Hepatocyte (in vitro differentiated cells): Measurements from ENCODE around the gene SLC22A8. TPM values are rescaled to one million over a fixed set of nuclear protein-coding genes. Genes with fewer than 3 reads are reported as not detected.

Source experiments
- DNase-seq: peaks from one replicate; pipeline ENCODE4 v3.0.0-alpha.2; 2016; ENCODE audit warnings: low spot score
- H2AFZ ChIP-seq: fragments of 200-600 bp; sonication (generic); 2 replicates; pipeline ENCODE4 v1.6.0; 2016; ENCODE audit warnings: antibody characterized with exemption, mild to moderate bottlenecking
- H3K27ac ChIP-seq: fragments of 200-600 bp; sonication (generic); 2 replicates; pipeline ENCODE4 v1.5.1; 2016; ENCODE audit warnings: mild to moderate bottlenecking
- H3K27me3 ChIP-seq: fragments of 200-600 bp; sonication (generic); 2 replicates; pipeline ENCODE4 v1.6.1; 2016
- H3K36me3 ChIP-seq: fragments of 200-600 bp; sonication (generic); replicated peaks from 2 replicates; pipeline ENCODE4 v1.5.1; 2016; ENCODE audit warnings: low read depth; ENCODE audit not compliant: insufficient read depth
- H3K4me1 ChIP-seq: fragments of 200-600 bp; sonication (generic); 2 replicates; pipeline ENCODE4 v1.5.1; 2016; ENCODE audit warnings: mild to moderate bottlenecking, moderate library complexity; ENCODE audit not compliant: insufficient read depth
- H3K4me2 ChIP-seq: fragments of 200-600 bp; sonication (generic); 2 replicates; pipeline ENCODE4 v1.6.0; 2016
- H3K4me3 ChIP-seq: fragments of 200-600 bp; sonication (generic); 2 replicates; pipeline ENCODE4 v1.5.1; 2016; ENCODE audit warnings: mild to moderate bottlenecking
- H3K79me2 ChIP-seq: fragments of 200-600 bp; sonication (generic); 2 replicates; pipeline ENCODE4 v1.6.0; 2017; ENCODE audit warnings: mild to moderate bottlenecking
- H3K9me2 ChIP-seq: fragments of 200-600 bp; sonication (generic); replicated peaks from 2 replicates; pipeline ENCODE4 v1.6.0; 2017; ENCODE audit warnings: mild to moderate bottlenecking; ENCODE audit not compliant: insufficient read depth
- H3K9me3 ChIP-seq: fragments of 200-600 bp; sonication (generic); 2 replicates; pipeline ENCODE4 v1.5.1; 2016; ENCODE audit warnings: low read depth, mild to moderate bottlenecking
- H4K20me1 ChIP-seq: fragments of 200-600 bp; sonication (generic); 2 replicates; pipeline ENCODE4 v1.6.0; 2016; ENCODE audit warnings: mild to moderate bottlenecking; ENCODE audit not compliant: insufficient read depth, poor library complexity, severe bottlenecking
- EZH2 ChIP-seq: fragments of 200-600 bp; sonication (generic); IDR thresholded peaks from 2 replicates; pipeline ENCODE4 v1.6.1; 2016; ENCODE audit warnings: antibody characterized with exemption, mild to moderate bottlenecking, borderline replicate concordance
- EZH2phosphoT487 ChIP-seq: fragments of 200-600 bp; sonication (generic); IDR thresholded peaks from one replicate; pipeline ENCODE4 v1.6.1; 2018; ENCODE audit warnings: antibody characterized with exemption, mild to moderate bottlenecking, low read depth, moderate library complexity; ENCODE audit not compliant: unreplicated experiment, severe bottlenecking
- WGBS: methylation state at CpG from one replicate; pipeline ENCODE4 v1.1.6; 2016; ENCODE audit warnings: low lambda C conversion rate; ENCODE audit errors: missing lambda C conversion rate; 5-methylcytosine and 5-hydroxymethylcytosine counted together
- polyA plus RNA-seq: library from polyadenylated mRNA; unstranded; fragments of >200 nt; fragmentation: Nextera tagmentation; extraction: Ambion mirVana; gene quantifications from 2 replicates; pipeline ENCODE4 v1.2.1, GENCODE V29; 2016
- total RNA-seq: library from RNA; depleted of rRNA; stranded (reverse); fragments of >200 nt; gene quantifications from 2 replicates; pipeline ENCODE4 v1.2.3, GENCODE V29; 2014
- TF ChIP-seq, protein P1 (sequence below): fragments of 200-600 bp; sonication (generic); IDR thresholded peaks from 2 replicates; pipeline ENCODE4 v1.5.1; 2016; ENCODE audit warnings: antibody characterized with exemption, mild to moderate bottlenecking; ENCODE audit not compliant: poor library complexity

SLC22A8 gene
- total and polyA plus RNA-seq, 2 experiments from 2014 or later = 0.41 TPM; not detected in 1

DNA sequence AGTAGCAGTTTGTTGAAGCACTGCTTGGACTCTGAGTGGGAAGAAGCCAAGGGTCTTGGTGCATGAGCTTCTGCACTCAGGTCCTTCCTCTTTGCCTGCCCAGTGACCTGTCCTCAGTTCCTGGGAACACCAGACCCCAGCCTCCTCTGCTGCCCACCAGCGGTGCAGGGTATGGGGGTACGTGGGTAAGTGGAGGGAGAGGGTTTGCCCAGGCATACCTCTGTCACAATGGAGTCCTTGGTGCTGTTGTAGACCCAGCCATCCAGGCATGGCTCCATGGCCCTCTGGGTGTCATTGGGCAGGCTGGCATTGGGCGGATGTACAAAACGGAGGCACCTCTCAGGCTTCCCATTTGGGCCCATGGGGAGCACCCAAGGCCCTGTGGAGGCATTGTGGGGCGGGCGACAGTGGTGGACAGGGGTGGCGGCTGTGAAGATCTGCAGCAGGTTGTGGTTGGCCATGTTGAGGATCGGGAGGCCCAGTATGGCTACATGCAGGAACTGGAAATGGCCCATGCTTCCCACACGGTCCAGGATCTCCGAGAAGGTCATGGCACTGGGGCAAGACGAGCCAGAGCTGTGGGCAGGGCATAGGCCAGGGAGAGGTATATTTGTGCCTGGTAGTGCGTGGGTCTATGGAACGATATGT is 1.1 kb downstream of the SLC22A8 start:
- no peaks in the 10 kb centered on the region for H3K79me2 ChIP-seq
- peaks cover 8% of the 10 kb centered on the region for H3K4me1 ChIP-seq
- H3K9me2 ChIP-seq = no peaks in the 10 kb centered on the region
- H3K36me3 ChIP-seq = no peaks in the 10 kb centered on the region
- no peak overlapping the region for H3K4me3 ChIP-seq
- whole genome bisulfite sequencing = 93% methylated on average over 13 of the region's 13 CpGs
- no peak overlapping the region for H3K27ac ChIP-seq
- no peak for DNase-seq
- no peak overlapping the region for H2AFZ ChIP-seq
- no peaks in the 10 kb centered on the region for H4K20me1 ChIP-seq
- no peaks in the 10 kb centered on the region for H3K27me3 ChIP-seq
- H3K9me3 ChIP-seq = no peaks in the 10 kb centered on the region
- H3K4me2 ChIP-seq = no peak overlapping the region
- TF ChIP-seq EZH2phosphoT487 = no peak
- TF ChIP-seq, protein P1, sequence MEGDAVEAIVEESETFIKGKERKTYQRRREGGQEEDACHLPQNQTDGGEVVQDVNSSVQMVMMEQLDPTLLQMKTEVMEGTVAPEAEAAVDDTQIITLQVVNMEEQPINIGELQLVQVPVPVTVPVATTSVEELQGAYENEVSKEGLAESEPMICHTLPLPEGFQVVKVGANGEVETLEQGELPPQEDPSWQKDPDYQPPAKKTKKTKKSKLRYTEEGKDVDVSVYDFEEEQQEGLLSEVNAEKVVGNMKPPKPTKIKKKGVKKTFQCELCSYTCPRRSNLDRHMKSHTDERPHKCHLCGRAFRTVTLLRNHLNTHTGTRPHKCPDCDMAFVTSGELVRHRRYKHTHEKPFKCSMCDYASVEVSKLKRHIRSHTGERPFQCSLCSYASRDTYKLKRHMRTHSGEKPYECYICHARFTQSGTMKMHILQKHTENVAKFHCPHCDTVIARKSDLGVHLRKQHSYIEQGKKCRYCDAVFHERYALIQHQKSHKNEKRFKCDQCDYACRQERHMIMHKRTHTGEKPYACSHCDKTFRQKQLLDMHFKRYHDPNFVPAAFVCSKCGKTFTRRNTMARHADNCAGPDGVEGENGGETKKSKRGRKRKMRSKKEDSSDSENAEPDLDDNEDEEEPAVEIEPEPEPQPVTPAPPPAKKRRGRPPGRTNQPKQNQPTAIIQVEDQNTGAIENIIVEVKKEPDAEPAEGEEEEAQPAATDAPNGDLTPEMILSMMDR = no peak

DNA sequence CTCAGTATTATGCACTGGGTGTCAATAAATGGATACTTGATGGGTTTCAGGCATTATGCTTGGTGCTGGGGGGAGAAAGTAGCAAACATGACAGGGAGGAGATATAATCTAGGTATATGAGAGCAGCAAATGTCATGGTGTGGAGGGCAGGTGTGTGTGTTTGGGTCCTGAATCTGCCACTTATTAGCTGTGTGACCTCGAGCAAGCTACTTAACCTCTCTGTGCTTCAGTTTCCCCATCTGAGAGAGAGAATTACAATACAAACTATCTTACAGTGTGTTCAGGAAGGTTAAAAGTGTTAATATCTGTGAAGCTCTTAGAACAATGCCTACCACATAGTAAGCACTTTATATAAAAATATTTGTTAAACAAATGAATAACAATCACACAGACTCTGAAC is 2.8 kb downstream of the SLC22A8 start:
- H3K4me3 ChIP-seq = no peak overlapping the region
- no peaks in the 10 kb centered on the region for H3K36me3 ChIP-seq
- H3K4me1 ChIP-seq = peaks cover 8% of the 10 kb centered on the region
- H3K27ac ChIP-seq = peak overlapping the region; percentile 51
- H3K9me3 ChIP-seq = no peaks in the 10 kb centered on the region
- DNase-seq = no peak
- WGBS = 100% methylated on average over 1 of the region's 1 CpG
- TF ChIP-seq, protein P1 = no peak
- TF ChIP-seq EZH2phosphoT487 = no peak
- no peak for TF ChIP-seq EZH2
- peak overlapping the region; percentile 42 for H3K4me2 ChIP-seq
- no peaks in the 10 kb centered on the region for H3K9me2 ChIP-seq
- H3K27me3 ChIP-seq = no peaks in the 10 kb centered on the region
- H2AFZ ChIP-seq = no peak overlapping the region
- H4K20me1 ChIP-seq = no peaks in the 10 kb centered on the region
- no peaks in the 10 kb centered on the region for H3K79me2 ChIP-seq

DNA sequence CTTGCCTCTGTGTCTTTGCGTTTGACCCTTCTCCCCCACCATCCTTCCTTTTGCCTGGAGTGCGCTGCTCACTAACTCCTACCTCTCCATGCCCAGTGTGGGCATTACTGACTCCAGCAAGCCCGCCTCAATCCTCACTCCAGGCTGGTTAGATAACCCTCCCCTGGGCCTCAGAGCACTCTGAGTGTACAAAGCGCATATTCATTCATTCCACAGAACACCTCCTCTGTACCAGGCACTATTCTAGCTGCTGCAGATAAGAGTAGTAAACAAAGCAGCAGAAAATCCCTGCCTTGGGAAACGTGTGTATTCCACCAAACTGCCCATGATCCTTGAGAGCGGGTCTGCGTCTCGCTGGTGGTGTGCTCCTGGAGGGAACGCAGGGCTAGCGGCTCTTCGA is 3.2 kb downstream of the SLC22A8 start:
- Histone ChIP-seq H3K9me2 (no peaks in the 10 kb centered on the region), H3K4me1 (peaks cover 8% of the 10 kb centered on the region), H3K27me3 (no peaks in the 10 kb centered on the region), H3K36me3 (no peaks in the 10 kb centered on the region), H3K79me2 (no peaks in the 10 kb centered on the region), H3K27ac (peak overlapping the region; percentile 51), H3K9me3 (no peaks in the 10 kb centered on the region), H2AFZ (no peak overlapping the region), H4K20me1 (no peaks in the 10 kb centered on the region), H3K4me3 (no peak overlapping the region), H3K4me2 (peak overlapping the region; percentile 42)
- 39% methylated on average over 11 of the region's 11 CpGs for WGBS
- TF ChIP-seq, protein P1 = no peak
- TF ChIP-seq EZH2 (no peak), EZH2phosphoT487 (no peak)
- DNase-seq = peak; percentile 68
